Midbrain (tissue), 1 donor: ENCODE results near the gene TRIOBP.

Source experiments
- DNase-seq: peaks from one replicate; lab custom pipeline; 2025; lab: John Stamatoyannopoulos, UW

The TRIOBP gene

GRCh38 chr22:37726241-37726887, 29.5 kb downstream of the TRIOBP start:
- DNase-seq, result no peak

GRCh38 chr22:37728620-37729019, 31.8 kb downstream of the TRIOBP start:
- no peak for DNase-seq

GRCh38 chr22:37731804-37732471, 35.1 kb downstream of the TRIOBP start:
- no peak for DNase-seq

- no peak for DNase-seq
Measured at GRCh38 chr22:37732699-37733607, 36.1 kb downstream of the TRIOBP start.

GRCh38 chr22:37733625-37734401, 37.0 kb downstream of the TRIOBP start:
- no peak for DNase-seq

GRCh38 chr22:37734402-37734700, 37.5 kb downstream of the TRIOBP start:
- DNase-seq, result no peak

GRCh38 chr22:37734964-37735451, 38.2 kb downstream of the TRIOBP start:
- DNase-seq, result peak; percentile 20

- DNase-seq, result no peak
Measured at GRCh38 chr22:37739035-37739434, 42.2 kb downstream of the TRIOBP start.

- DNase-seq, result no peak
Measured at GRCh38 chr22:37739611-37740049, 42.8 kb downstream of the TRIOBP start.

- DNase-seq, result no peak
Measured at GRCh38 chr22:37740455-37741311, 43.8 kb downstream of the TRIOBP start.

- DNase-seq, result no peak
Measured at GRCh38 chr22:37741312-37741795, 44.5 kb downstream of the TRIOBP start.

- no peak for DNase-seq
Measured at GRCh38 chr22:37742376-37743171, 45.7 kb downstream of the TRIOBP start.

- no peak for DNase-seq
Measured at GRCh38 chr22:37744589-37744988, 47.7 kb downstream of the TRIOBP start.

- DNase-seq, result peak; percentile 90
Measured at GRCh38 chr22:37745548-37746365, 48.9 kb downstream of the TRIOBP start.

- no peak for DNase-seq
Measured at GRCh38 chr22:37746366-37747079, 49.7 kb downstream of the TRIOBP start.

- DNase-seq, result no peak
Measured at GRCh38 chr22:37747080-37747714, 50.3 kb downstream of the TRIOBP start.

- DNase-seq, result no peak
Measured at GRCh38 chr22:37747715-37748100, 50.9 kb downstream of the TRIOBP start.

- no peak for DNase-seq
Measured at GRCh38 chr22:37748659-37749058, 51.8 kb downstream of the TRIOBP start.
